Neural progenitor cell (in vitro differentiated cells): ENCODE data around the gene DISP2. TPM values are rescaled to one million over a fixed set of nuclear protein-coding genes. Genes with fewer than 3 reads are reported as not detected.

Source experiments
- DNase-seq: peaks from one replicate; pipeline ENCODE4 v3.0.0-alpha.2; 2016; ENCODE audit warnings: low spot score
- H2AFZ ChIP-seq: fragments of 200-600 bp; sonication (generic); replicated peaks from 2 replicates; pipeline ENCODE4 v1.6.1; 2016; ENCODE audit warnings: antibody characterized with exemption
- H3F3A ChIP-seq: fragments of 200-600 bp; sonication (generic); 2 replicates; pipeline ENCODE4 v1.6.1; 2016; ENCODE audit warnings: antibody characterized with exemption, low read depth
- H3K27ac ChIP-seq: fragments of 200-600 bp; sonication (generic); 2 replicates; pipeline ENCODE4 v1.5.1; 2016; ENCODE audit warnings: mild to moderate bottlenecking
- H3K27me3 ChIP-seq: fragments of 200-600 bp; sonication (generic); 2 replicates; pipeline ENCODE4 v1.6.1; 2016; ENCODE audit warnings: mild to moderate bottlenecking, moderate library complexity
- H3K36me3 ChIP-seq: fragments of 200-600 bp; sonication (generic); 2 replicates; pipeline ENCODE4 v1.5.1; 2016
- H3K4me1 ChIP-seq: fragments of 200-600 bp; sonication (generic); 2 replicates; pipeline ENCODE4 v1.6.1; 2016; ENCODE audit warnings: mixed run types
- H3K4me2 ChIP-seq: fragments of 200-600 bp; sonication (generic); 2 replicates; pipeline ENCODE4 v1.6.1; 2016
- H3K4me3 ChIP-seq: fragments of 200-600 bp; sonication (generic); 2 replicates; pipeline ENCODE4 v1.5.1; 2016
- H3K79me2 ChIP-seq: fragments of 200-600 bp; sonication (generic); 2 replicates; pipeline ENCODE4 v1.6.1; 2016; ENCODE audit warnings: low read depth
- H3K9ac ChIP-seq: fragments of 200-600 bp; sonication (generic); 2 replicates; pipeline ENCODE4 v1.6.1; 2016
- H3K9me3 ChIP-seq: fragments of 200-600 bp; sonication (generic); 2 replicates; pipeline ENCODE4 v1.5.1; 2016; ENCODE audit warnings: low read depth
- H4K20me1 ChIP-seq: fragments of 200-600 bp; sonication (generic); 2 replicates; pipeline ENCODE4 v1.6.1; 2016; ENCODE audit warnings: low read depth
- H3K27ac Mint-ChIP-seq: 3 replicates; pipeline ENCODE4 v1.8.0; 2021; ENCODE audit warnings: mixed read lengths
- H3K27me3 Mint-ChIP-seq: 2 replicates; pipeline ENCODE4 v1.8.0; 2022; ENCODE audit warnings: low read depth, mild to moderate bottlenecking, inconsistent platforms, moderate library complexity, mixed read lengths; ENCODE audit not compliant: insufficient read depth
- H3K36me3 Mint-ChIP-seq: 3 replicates; pipeline ENCODE4 v1.8.0; 2021; ENCODE audit warnings: mixed read lengths
- H3K4me1 Mint-ChIP-seq: 3 replicates; pipeline ENCODE4 v1.8.0; 2021; ENCODE audit warnings: mixed read lengths
- H3K4me3 Mint-ChIP-seq: 3 replicates; pipeline ENCODE4 v1.8.0; 2021; ENCODE audit warnings: mild to moderate bottlenecking, moderate library complexity, mixed read lengths
- H3K9me3 Mint-ChIP-seq: 3 replicates; pipeline ENCODE4 v1.8.0; 2020; ENCODE audit warnings: mixed read lengths
- CTCF ChIP-seq: fragments of 200-600 bp; sonication (generic); IDR thresholded peaks from 2 replicates; pipeline ENCODE4 v1.5.1; 2017; ENCODE audit warnings: antibody characterized with exemption, mild to moderate bottlenecking
- EZH2 ChIP-seq: fragments of 200-600 bp; sonication (generic); IDR thresholded peaks from 2 replicates; pipeline ENCODE4 v1.6.1; 2017; ENCODE audit warnings: antibody characterized with exemption, mild to moderate bottlenecking, moderate library complexity
- EZH2phosphoT487 ChIP-seq: fragments of 200-600 bp; sonication (generic); IDR thresholded peaks from 2 replicates; pipeline ENCODE4 v1.6.1; 2017; ENCODE audit warnings: antibody characterized with exemption
- total RNA-seq: library from RNA; depleted of rRNA; stranded (reverse); fragments of >200 nt; gene quantifications from 2 replicates; pipeline ENCODE4 v1.2.3, GENCODE V29; 2015; ENCODE audit warnings: low replicate concordance

The DISP2 gene
- total RNA-seq, 1 donor from 2014 or later: not detected

DNA sequence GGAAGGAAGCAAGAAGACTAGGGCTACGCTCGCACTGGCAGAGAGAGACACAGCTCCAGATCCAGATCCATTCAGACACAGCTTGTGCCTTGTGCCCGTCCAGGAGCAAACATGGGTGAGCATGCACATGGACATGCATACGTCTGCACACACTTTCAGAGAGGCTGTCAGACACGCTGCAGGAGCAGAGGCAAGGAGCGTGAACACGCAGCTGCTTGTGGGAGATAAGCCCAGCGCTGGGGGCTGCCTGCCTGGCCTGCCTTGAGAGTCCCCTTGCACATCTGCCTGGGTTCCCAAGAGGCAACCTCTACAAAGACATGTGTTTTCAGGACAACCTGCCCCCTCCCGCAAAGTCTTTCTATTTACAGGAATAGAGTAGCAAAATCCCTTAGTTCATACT lies 69.2 kb downstream of the DISP2 start:
- no peaks in the 10 kb centered on the region for H3K27me3 ChIP-seq
- no peak for TF ChIP-seq EZH2
- no peak for TF ChIP-seq EZH2phosphoT487
- no peak for TF ChIP-seq CTCF
- no peak overlapping the region for H3K9ac ChIP-seq
- no peak overlapping the region for H3K4me2 ChIP-seq
- DNase-seq: no peak
- Mint-ChIP-seq H3K27ac (no peak overlapping the region), H3K9me3 (no peaks in the 10 kb centered on the region), H3K4me3 (no peak overlapping the region), H3K27me3 (peaks cover 10% of the 10 kb centered on the region), H3K36me3 (no peaks in the 10 kb centered on the region), H3K4me1 (peaks cover 11% of the 10 kb centered on the region)
- no peak overlapping the region for H3K4me3 ChIP-seq
- H3F3A ChIP-seq: no peaks in the 10 kb centered on the region
- no peaks in the 10 kb centered on the region for H3K9me3 ChIP-seq
- H3K4me1 ChIP-seq: no peaks in the 10 kb centered on the region
- no peak overlapping the region for H3K27ac ChIP-seq
- no peaks in the 10 kb centered on the region for H3K36me3 ChIP-seq
- no peaks in the 10 kb centered on the region for H4K20me1 ChIP-seq
- no peaks in the 10 kb centered on the region for H3K79me2 ChIP-seq
- H2AFZ ChIP-seq: no peak overlapping the region

- Mint-ChIP-seq H3K36me3 (no peaks in the 10 kb centered on the region), H3K4me1 (peaks cover 11% of the 10 kb centered on the region), H3K27ac (no peak overlapping the region), H3K9me3 (no peaks in the 10 kb centered on the region), H3K27me3 (peaks cover 13% of the 10 kb centered on the region), H3K4me3 (no peak overlapping the region)
- peaks cover 7% of the 10 kb centered on the region for H3K27me3 ChIP-seq
- no peaks in the 10 kb centered on the region for H3K79me2 ChIP-seq
- H3K4me3 ChIP-seq: no peak overlapping the region
- H3K36me3 ChIP-seq: no peaks in the 10 kb centered on the region
- TF ChIP-seq EZH2: no peak
- no peak for TF ChIP-seq EZH2phosphoT487
- no peak for TF ChIP-seq CTCF
- no peaks in the 10 kb centered on the region for H3F3A ChIP-seq
- no peaks in the 10 kb centered on the region for H3K9me3 ChIP-seq
- H3K4me1 ChIP-seq: no peaks in the 10 kb centered on the region
- H3K4me2 ChIP-seq: no peak overlapping the region
- H3K9ac ChIP-seq: no peak overlapping the region
- H3K27ac ChIP-seq: no peak overlapping the region
- no peak for DNase-seq
- H4K20me1 ChIP-seq: no peaks in the 10 kb centered on the region
- H2AFZ ChIP-seq: no peak overlapping the region
These were observed 70.2 kb downstream of the DISP2 start for GRCh38 chr15:40428185-40428584.

Other genes with a start within 250 kb of the DISP2 start
- 8.0 and 12.1 TPM in 2 replicates for gene BMF, start 249.3 kb upstream of the DISP2 start, total RNA-seq
- 129 and 167 TPM in 2 replicates for gene BUB1B, start 197.2 kb upstream of the DISP2 start, total RNA-seq
- gene PAK6, start 119.2 kb upstream of the DISP2 start, total RNA-seq: 0.90 TPM in 1 of 2 replicates, not detected in the other
- gene ANKRD63, start 75.2 kb upstream of the DISP2 start, total RNA-seq: not detected in 2 replicates
- 0.56 and 2.1 TPM in 2 replicates for gene PLCB2, start 50.3 kb upstream of the DISP2 start, total RNA-seq
- gene INAFM2, start 34.5 kb upstream of the DISP2 start, total RNA-seq: 11.5 and 18.2 TPM in 2 replicates
- gene CCDC9B, start 17.3 kb upstream of the DISP2 start, total RNA-seq: 0.25 TPM in 1 of 2 replicates, not detected in the other
- gene PHGR1, start 7.2 kb upstream of the DISP2 start, total RNA-seq: not detected in 2 replicates
- 129 and 152 TPM in 2 replicates for gene KNSTRN, start 24.5 kb downstream of the DISP2 start, total RNA-seq
- gene IVD, start 47.6 kb downstream of the DISP2 start, total RNA-seq: 18.0 and 38.4 TPM in 2 replicates
- gene BAHD1, start 82.7 kb downstream of the DISP2 start, total RNA-seq: 5.8 and 13.7 TPM in 2 replicates
- 11.9 and 17.5 TPM in 2 replicates for gene CHST14, start 112.8 kb downstream of the DISP2 start, total RNA-seq
- 17.3 and 22.4 TPM in 2 replicates for gene CCDC32, start 206.8 kb downstream of the DISP2 start, total RNA-seq
- gene RPUSD2, start 211.1 kb downstream of the DISP2 start, total RNA-seq: 5.0 and 13.7 TPM in 2 replicates
- 71.7 and 125 TPM in 2 replicates for gene KNL1, start 236.0 kb downstream of the DISP2 start, total RNA-seq